Glutamatergic neuron (in vitro differentiated cells): ENCODE results near the gene PNPLA7. TPM values are rescaled to one million over a fixed set of nuclear protein-coding genes. Genes with fewer than 3 reads are reported as not detected.
"Not testable (repeated sequence)": the region's sequence is repeated elsewhere in the genome, so short reads cannot be mapped to it uniquely, and the experiment has no call there.

Experiments
- DNase-seq: peaks from one replicate; pipeline ENCODE4 v3.0.0; 2022
- H3K27ac Mint-ChIP-seq: one replicate; pipeline ENCODE4 v1.8.0; 2020; ENCODE audit warnings: mild to moderate bottlenecking, mixed read lengths, inconsistent platforms; ENCODE audit not compliant: unreplicated experiment
- H3K27me3 Mint-ChIP-seq: one replicate; pipeline ENCODE4 v1.8.0; 2020; ENCODE audit warnings: mild to moderate bottlenecking, moderate library complexity, mixed read lengths, inconsistent platforms; ENCODE audit not compliant: unreplicated experiment
- H3K36me3 Mint-ChIP-seq: one replicate; pipeline ENCODE4 v1.8.0; 2020; ENCODE audit warnings: mild to moderate bottlenecking, mixed read lengths, inconsistent platforms; ENCODE audit not compliant: unreplicated experiment
- H3K4me1 Mint-ChIP-seq: one replicate; pipeline ENCODE4 v1.8.0; 2020; ENCODE audit warnings: mild to moderate bottlenecking, low read depth, mixed read lengths, inconsistent platforms; ENCODE audit not compliant: unreplicated experiment
- H3K4me3 Mint-ChIP-seq: one replicate; pipeline ENCODE4 v1.8.0; 2020; ENCODE audit warnings: mild to moderate bottlenecking, mixed read lengths, inconsistent platforms; ENCODE audit not compliant: unreplicated experiment
- H3K9me3 Mint-ChIP-seq: one replicate; pipeline ENCODE4 v1.8.0; 2020; ENCODE audit warnings: mild to moderate bottlenecking, moderate library complexity, mixed read lengths, inconsistent platforms; ENCODE audit not compliant: unreplicated experiment
- CTCF ChIP-seq: fragments of 200-600 bp; sonication (generic); IDR thresholded peaks from one replicate; pipeline ENCODE4 v1.5.0; 2021; ENCODE audit not compliant: partially characterized antibody, unreplicated experiment
- total RNA-seq: library from RNA; stranded (reverse); fragmentation: NEBNext Ultra II Directional; extraction: Animal tissue kit (Norgen Biotek cat#: 25700); gene quantifications from one replicate; pipeline ENCODE4 v1.2.1, GENCODE V29; 2021; ENCODE audit not compliant: unreplicated experiment

The PNPLA7 gene
- total RNA-seq, 1 donor from 2014 or later = 6.7 TPM

- H3K36me3 Mint-ChIP-seq = peaks cover 3% of the 10 kb centered on the region
- no peak overlapping the region for H3K27ac Mint-ChIP-seq
- peaks cover 5% of the 10 kb centered on the region for H3K9me3 Mint-ChIP-seq
- no peak for DNase-seq
- no peak for TF ChIP-seq CTCF
- peaks cover 7% of the 10 kb centered on the region for H3K27me3 Mint-ChIP-seq
- H3K4me1 Mint-ChIP-seq = no peaks in the 10 kb centered on the region
- H3K4me3 Mint-ChIP-seq = no peak overlapping the region
These were observed 19.5 kb upstream of the PNPLA7 start for GRCh38 chr9:137569609-137570203.

GRCh38 chr9:137568445-137568844 lies 18.2 kb upstream of the PNPLA7 start:
- not testable (repeated sequence) for H3K4me3 Mint-ChIP-seq, H3K36me3 Mint-ChIP-seq, H3K27ac Mint-ChIP-seq, H3K4me1 Mint-ChIP-seq, H3K9me3 Mint-ChIP-seq, DNase-seq
- peaks cover 11% of the 10 kb centered on the region for H3K27me3 Mint-ChIP-seq

- Mint-ChIP-seq H3K27ac (no peak overlapping the region), H3K9me3 (peaks cover 1% of the 10 kb centered on the region), H3K4me3 (no peak overlapping the region), H3K4me1 (peaks cover 3% of the 10 kb centered on the region), H3K36me3 (peaks cover 3% of the 10 kb centered on the region), H3K27me3 (peaks cover 5% of the 10 kb centered on the region)
- TF ChIP-seq CTCF = no peak
- DNase-seq = no peak
These were observed 14.7 kb upstream of the PNPLA7 start for GRCh38 chr9:137564817-137565411.

- TF ChIP-seq CTCF = no peak
- H3K4me3 Mint-ChIP-seq = no peak overlapping the region
- no peak for DNase-seq
- H3K4me1 Mint-ChIP-seq = peaks cover 8% of the 10 kb centered on the region
- H3K9me3 Mint-ChIP-seq = peaks cover 3% of the 10 kb centered on the region
- peaks cover 5% of the 10 kb centered on the region for H3K36me3 Mint-ChIP-seq
- peaks cover 5% of the 10 kb centered on the region for H3K27me3 Mint-ChIP-seq
- H3K27ac Mint-ChIP-seq = no peak overlapping the region
These were observed 13.9 kb upstream of the PNPLA7 start for GRCh38 chr9:137564134-137564533.

- peaks cover 8% of the 10 kb centered on the region for H3K4me1 Mint-ChIP-seq
- H3K4me3 Mint-ChIP-seq = no peak overlapping the region
These were observed 7.9 kb upstream of the PNPLA7 start for GRCh38 chr9:137558127-137558526.

More at GRCh38 chr9:137558127-137558526, 7.9 kb upstream of the PNPLA7 start:
- DNase-seq = no peak
- H3K27me3 Mint-ChIP-seq = peaks cover 1% of the 10 kb centered on the region
- H3K9me3 Mint-ChIP-seq = peaks cover 3% of the 10 kb centered on the region
- H3K36me3 Mint-ChIP-seq = peaks cover 5% of the 10 kb centered on the region
- H3K27ac Mint-ChIP-seq = no peak overlapping the region
- no peak for TF ChIP-seq CTCF
